ENCODE results near the gene EXOSC5. TPM values are rescaled to one million over a fixed set of nuclear protein-coding genes. Genes with fewer than 3 reads are reported as not detected.

The EXOSC5 gene
- total and polyA plus RNA-seq, 2 of the 13 experiments (the other 11 are each of a cell fraction or from before 2014, with no cell fraction given): 24.1 to 26.5 TPM

GRCh38 chr19:41397086-41398049 lies at the start of gene EXOSC5, which contains the start of gene BCKDHA (continued):
- TF ChIP-seq ZSCAN20 (CRISPR knock-in tag; IDR thresholded peaks at IDR 0.05; ENCODE audit: borderline replicate concordance) (peak; percentile 77; the same call in 1 of the 2 replicates), POGK (CRISPR knock-in tag; conservative IDR thresholded peaks at IDR 0.05) (peak; percentile 71; the same call in 1 of the 2 replicates), ZNF850 (CRISPR knock-in tag; conservative IDR thresholded peaks at IDR 0.05) (no peak), HNF1B (CRISPR knock-in tag; IDR thresholded peaks at IDR 0.05) (peak; percentile 88), ARNT (IDR thresholded peaks at IDR 0.05) (no peak), JUND (CRISPR knock-in tag; IDR thresholded peaks at IDR 0.05) (peak; percentile 55; the same call in 1 of the 2 replicates), ZKSCAN1 (IDR thresholded peaks at IDR 0.05; ENCODE audit: low read length) (no peak), HNF4G (IDR thresholded peaks at IDR 0.05; ENCODE audit: borderline replicate concordance, low read depth, low read length) (no peak), HNF4G (CRISPR knock-in tag; IDR thresholded peaks at IDR 0.05; ENCODE audit: borderline replicate concordance, low read depth) (no peak; the same call in 1 of the 2 replicates), GPN1 (CRISPR knock-in tag; IDR thresholded peaks at IDR 0.05; ENCODE audit: borderline replicate concordance) (no peak; the same call in 1 of the 2 replicates), ZBED4 (CRISPR knock-in tag; IDR thresholded peaks at IDR 0.05; ENCODE audit: borderline replicate concordance) (no peak), MTA1 (CRISPR knock-in tag; IDR thresholded peaks at IDR 0.05; ENCODE audit: borderline replicate concordance) (no peak), MATR3 (CRISPR knock-in tag; IDR thresholded peaks at IDR 0.05) (no peak), FOXM1 (CRISPR knock-in tag; IDR thresholded peaks at IDR 0.05) (0 out of 2 replicates have a peak, but pooled peaks have one; percentile 42), NONO (IDR thresholded peaks at IDR 0.05) (no peak), NONO (CRISPR knock-in tag; conservative IDR thresholded peaks at IDR 0.05) (peak; percentile 67; the same call in 1 of the 2 replicates), CSRNP1 (CRISPR knock-in tag; IDR thresholded peaks at IDR 0.05) (no peak), ZFP82 (CRISPR knock-in tag; IDR thresholded peaks at IDR 0.05; ENCODE audit: borderline replicate concordance) (no peak), RBFOX2 (IDR thresholded peaks at IDR 0.05; ENCODE audit: low read depth, low read length) (peak; percentile 83), ZNF678 (CRISPR knock-in tag; IDR thresholded peaks at IDR 0.05) (no peak), RFX1 (IDR thresholded peaks at IDR 0.05) (no peak)
